ENCODE results near the gene PPT1.
"Not testable (repeated sequence)": the region's sequence is repeated elsewhere in the genome, so short reads cannot be mapped to it uniquely, and the experiment has no call there.

PPT1 gene

DNA sequence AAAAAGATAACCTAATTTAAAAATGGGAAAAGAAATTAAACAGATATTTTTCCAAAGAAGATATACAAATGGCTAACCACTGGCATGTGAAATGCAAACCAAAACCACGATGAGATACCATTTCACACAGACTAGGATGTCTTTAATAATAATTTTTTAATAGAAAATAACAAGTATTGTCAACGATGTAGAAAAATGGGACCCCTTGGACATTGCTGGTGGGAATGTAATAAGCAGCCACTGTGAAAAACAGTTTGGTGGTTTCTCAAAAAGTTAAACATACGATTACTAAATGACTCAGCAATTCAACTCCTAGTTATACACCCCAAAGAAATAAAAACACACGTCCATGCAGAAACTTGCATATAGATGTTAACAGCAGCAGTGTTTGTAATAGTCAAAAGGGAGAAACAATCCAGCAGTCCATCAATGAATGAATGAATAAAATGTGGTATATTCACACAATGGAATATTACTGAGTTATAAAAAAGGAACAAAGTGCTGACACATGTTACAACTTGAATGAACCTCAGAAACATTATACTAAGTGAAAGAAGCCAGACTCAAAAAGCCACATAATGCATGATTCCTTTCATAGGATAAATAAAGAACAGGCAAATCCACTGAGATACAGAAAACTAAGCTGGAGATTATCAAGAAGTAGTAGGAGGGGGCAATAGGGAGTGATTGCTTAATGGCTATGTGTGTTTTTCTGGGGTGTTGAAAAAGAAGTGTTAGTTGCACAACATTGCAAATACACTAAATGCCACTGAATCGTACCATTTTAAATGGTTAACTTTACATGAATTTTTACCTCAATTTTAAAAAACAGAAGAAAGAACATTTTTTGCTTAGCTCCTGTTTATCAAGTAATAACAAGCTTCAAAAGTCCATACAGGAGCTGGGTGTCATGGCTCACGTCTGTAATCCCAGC lies 4.1 kb downstream of the PPT1 start:
- no peak for DNase-seq (ENCODE audit: low read depth)
- TF ChIP-seq, protein P1, sequence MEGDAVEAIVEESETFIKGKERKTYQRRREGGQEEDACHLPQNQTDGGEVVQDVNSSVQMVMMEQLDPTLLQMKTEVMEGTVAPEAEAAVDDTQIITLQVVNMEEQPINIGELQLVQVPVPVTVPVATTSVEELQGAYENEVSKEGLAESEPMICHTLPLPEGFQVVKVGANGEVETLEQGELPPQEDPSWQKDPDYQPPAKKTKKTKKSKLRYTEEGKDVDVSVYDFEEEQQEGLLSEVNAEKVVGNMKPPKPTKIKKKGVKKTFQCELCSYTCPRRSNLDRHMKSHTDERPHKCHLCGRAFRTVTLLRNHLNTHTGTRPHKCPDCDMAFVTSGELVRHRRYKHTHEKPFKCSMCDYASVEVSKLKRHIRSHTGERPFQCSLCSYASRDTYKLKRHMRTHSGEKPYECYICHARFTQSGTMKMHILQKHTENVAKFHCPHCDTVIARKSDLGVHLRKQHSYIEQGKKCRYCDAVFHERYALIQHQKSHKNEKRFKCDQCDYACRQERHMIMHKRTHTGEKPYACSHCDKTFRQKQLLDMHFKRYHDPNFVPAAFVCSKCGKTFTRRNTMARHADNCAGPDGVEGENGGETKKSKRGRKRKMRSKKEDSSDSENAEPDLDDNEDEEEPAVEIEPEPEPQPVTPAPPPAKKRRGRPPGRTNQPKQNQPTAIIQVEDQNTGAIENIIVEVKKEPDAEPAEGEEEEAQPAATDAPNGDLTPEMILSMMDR (IDR thresholded peaks at IDR 0.05; ENCODE audit: low read depth, low read length, missing control alignments), result no peak

DNA sequence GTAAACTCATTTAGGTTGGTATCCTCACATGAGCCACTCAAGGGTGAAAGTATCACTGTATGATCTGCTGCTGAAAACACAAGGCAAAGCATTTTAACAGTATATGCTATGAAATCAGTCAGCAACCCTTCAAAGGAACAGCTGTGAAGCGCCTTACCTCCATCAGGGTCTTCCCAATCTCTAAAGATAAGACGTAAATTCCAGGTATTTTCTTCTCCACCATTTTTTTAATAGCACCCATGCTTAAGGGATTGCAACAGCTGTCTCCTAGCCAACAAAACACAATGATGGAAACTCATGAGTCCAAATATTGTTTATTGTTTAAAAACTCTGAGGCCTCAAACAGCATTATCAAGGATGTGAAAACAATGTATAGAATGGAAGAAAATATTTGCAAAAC lies 4.8 kb downstream of the PPT1 start:
- DNase-seq (ENCODE audit: low read depth), result no peak
- no peak overlapping the region for H3K4me3 ChIP-seq (ENCODE audit: low read depth, low read length)
- TF ChIP-seq, protein P1 (IDR thresholded peaks at IDR 0.05; ENCODE audit: low read depth, low read length, missing control alignments), result no peak

More for the DNA sequence above, 4.1 kb downstream of the PPT1 start:
- no peak overlapping the region for H3K4me3 ChIP-seq (ENCODE audit: low read depth, low read length)

DNA sequence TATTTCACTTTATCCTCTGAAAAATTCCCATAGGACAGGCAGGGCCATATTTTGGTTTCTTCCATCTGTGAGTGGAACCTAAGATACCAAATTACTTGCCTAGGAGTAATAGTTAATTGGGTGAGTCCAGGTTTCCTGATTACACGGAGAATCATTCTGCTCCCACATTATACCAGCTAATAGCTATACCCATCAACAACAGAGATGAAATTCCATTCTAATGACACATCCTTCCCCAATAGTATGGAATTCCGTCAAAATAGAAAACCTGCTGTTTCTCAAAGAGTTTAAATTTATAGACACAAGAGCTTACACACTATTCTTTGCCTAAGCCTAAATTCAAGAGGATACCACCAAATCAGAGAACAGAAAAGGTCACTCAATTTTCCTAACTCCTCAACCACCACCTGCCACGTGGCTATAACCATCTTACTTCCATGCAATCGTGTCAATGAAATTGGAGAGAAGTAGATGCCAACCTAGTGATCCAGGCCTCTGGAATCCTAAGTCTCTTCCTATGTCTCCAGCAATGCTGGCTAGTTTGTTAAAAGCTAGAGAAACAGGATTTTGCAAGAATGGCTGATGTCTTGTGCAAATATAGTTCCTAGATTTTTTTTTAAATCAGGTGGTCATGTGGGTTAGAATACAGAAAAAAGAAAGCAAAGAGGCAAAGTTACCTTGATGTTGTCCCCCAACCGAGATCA lies 6.2 kb downstream of the PPT1 start:
- DNase-seq (ENCODE audit: low read depth), result no peak
- no peak overlapping the region for H3K4me3 ChIP-seq (ENCODE audit: low read depth, low read length)

DNA sequence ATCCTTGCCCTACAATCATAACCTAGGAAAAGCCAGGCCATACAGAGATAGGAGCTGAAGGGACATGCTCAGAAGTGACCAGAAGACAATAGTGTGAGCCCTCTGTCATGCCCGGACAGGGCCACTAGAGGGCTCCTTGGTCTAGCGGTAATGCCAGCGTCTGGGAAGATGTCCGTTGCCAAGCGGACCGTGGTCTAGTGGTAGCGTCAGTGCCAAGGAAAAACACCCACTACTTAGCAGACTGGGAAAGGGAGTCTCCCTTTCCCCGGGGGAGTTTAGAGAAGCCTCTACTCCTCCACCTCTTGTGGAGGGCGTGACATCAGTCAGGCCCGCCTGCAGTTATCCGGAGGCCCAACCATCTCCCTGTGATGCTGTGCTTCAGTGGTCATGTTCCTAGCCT lies 12.3 kb downstream of the PPT1 start:
- not testable (repeated sequence) for DNase-seq (ENCODE audit: low read depth); H3K4me3 ChIP-seq (ENCODE audit: low read depth, low read length)
- TF ChIP-seq, protein P1 (IDR thresholded peaks at IDR 0.05; ENCODE audit: low read depth, low read length, missing control alignments), result peak; percentile 74

More for the DNA sequence above, 6.2 kb downstream of the PPT1 start:
- TF ChIP-seq, protein P1 (IDR thresholded peaks at IDR 0.05; ENCODE audit: low read depth, low read length, missing control alignments), result no peak

DNA sequence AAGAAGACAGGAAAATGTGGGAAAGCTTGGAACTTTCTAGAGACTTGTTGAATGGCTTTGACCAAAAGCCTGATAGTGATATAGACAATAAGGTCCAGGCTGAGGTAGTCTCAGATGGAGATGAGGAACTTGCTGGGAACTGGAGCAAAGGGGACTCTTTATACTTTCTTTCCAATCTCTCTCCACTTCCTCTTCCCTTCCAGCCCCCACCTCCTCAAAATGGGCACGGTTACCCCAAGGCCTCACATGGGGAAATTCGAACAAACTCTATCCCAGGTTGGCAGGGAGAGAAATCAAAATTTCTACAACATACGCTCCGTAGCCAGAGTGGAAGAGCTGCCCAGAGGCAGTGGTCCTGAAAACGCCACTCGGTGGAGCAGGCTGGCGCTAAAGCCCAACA lies 15.2 kb downstream of the PPT1 start:
- no peak for DNase-seq (ENCODE audit: low read depth)
- H3K4me3 ChIP-seq (ENCODE audit: low read depth, low read length), result no peak overlapping the region
- TF ChIP-seq, protein P1 (IDR thresholded peaks at IDR 0.05; ENCODE audit: low read depth, low read length, missing control alignments), result no peak

DNA sequence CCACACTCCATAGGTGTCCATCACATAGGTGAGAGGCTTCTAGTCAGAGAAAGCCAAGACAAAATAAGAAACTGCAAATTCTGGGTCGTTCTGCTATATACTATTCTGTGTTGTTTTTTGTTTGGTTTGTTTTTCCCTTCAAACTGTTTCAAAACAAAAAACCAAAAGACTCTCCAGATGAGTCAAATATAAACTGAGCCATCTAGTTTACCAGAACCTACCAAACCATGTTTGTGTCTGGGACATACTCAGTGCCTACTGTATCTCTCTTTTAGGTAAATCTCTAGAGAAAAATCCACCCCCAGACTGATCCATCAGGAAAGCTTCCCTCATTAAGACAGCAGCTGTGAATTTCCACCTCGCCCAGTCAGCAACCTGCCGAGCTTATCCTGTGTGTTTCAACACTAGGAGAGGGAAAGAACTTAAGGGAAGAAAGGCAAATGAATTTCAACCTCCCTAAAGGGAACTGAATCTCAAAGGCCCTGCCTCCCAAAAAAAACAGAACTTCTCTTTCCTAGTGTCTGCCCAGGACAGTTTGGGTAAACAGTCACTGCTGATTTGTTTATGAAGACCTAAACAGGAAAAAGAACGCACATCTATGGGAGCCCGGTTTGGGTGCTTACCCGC lies 17.2 kb downstream of the PPT1 start:
- no peak for DNase-seq (ENCODE audit: low read depth)
- no peak overlapping the region for H3K4me3 ChIP-seq (ENCODE audit: low read depth, low read length)
- TF ChIP-seq, protein P1 (IDR thresholded peaks at IDR 0.05; ENCODE audit: low read depth, low read length, missing control alignments), result no peak

All from GM12864 (cell line).